Effector memory CD4-positive, alpha-beta T cell (primary cell): ENCODE measurements around the gene GIMAP2.

Experiments
- DNase-seq, 3 donors: peaks; one replicate each; pipeline ENCODE4 v3.0.0-alpha.2; 2020
- H3K27ac ChIP-seq: 2 replicates; pipeline ENCODE4 v1.7.0; 2013; ENCODE audit warnings: mild to moderate bottlenecking, low read length, moderate library complexity; ENCODE audit not compliant: insufficient read depth, poor library complexity, severe bottlenecking
- H3K27me3 ChIP-seq: replicated peaks from 2 replicates; pipeline ENCODE4 v1.7.0; 2013; ENCODE audit warnings: mild to moderate bottlenecking, low read length; ENCODE audit not compliant: insufficient read depth, control insufficient read depth, poor library complexity, severe bottlenecking
- H3K36me3 ChIP-seq: 2 replicates; pipeline ENCODE4 v1.7.0; 2013; ENCODE audit warnings: mild to moderate bottlenecking, low read length, moderate library complexity; ENCODE audit not compliant: control insufficient read depth, insufficient read depth
- H3K4me1 ChIP-seq: 2 replicates; pipeline ENCODE4 v1.7.0; 2013; ENCODE audit warnings: low read length, mild to moderate bottlenecking; ENCODE audit not compliant: control insufficient read depth, insufficient read depth, poor library complexity, severe bottlenecking
- H3K4me3 ChIP-seq: 2 replicates; pipeline ENCODE4 v1.7.0; 2013; ENCODE audit warnings: low read length, low read depth, mild to moderate bottlenecking; ENCODE audit not compliant: insufficient read depth, poor library complexity, severe bottlenecking
- H3K9me3 ChIP-seq: 2 replicates; pipeline ENCODE4 v1.7.0; 2013; ENCODE audit warnings: mild to moderate bottlenecking, low read length, moderate library complexity; ENCODE audit not compliant: control insufficient read depth

Gene GIMAP2

DNA sequence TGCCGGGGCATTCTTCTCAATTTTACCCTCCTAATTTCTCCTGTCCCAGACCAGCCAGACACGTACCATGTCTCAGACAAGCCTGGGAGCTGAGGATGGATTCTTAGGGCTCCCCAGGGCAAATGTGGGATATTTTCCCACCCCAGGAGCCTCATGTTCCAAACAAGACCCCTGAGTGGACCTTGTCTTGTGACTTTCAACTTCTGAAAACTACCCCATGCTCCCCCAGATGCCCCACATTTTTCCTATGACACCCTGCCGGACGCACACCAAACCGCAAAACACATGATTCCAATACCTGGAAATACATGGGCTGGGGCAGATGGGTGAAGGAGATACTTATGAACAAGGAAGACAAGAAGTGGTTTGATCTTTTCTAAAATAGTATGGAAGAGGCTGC, 52.6 kb downstream of the GIMAP2 start:
- Histone ChIP-seq H3K36me3 (peaks cover 36% of the 10 kb centered on the region), H3K4me3 (peak overlapping the region; percentile 86), H3K27ac (peak overlapping the region; percentile 85), H3K9me3 (no peaks in the 10 kb centered on the region), H3K4me1 (peaks cover 56% of the 10 kb centered on the region), H3K27me3 (no peaks in the 10 kb centered on the region)
- DNase-seq, result peak in 1 of 3 donors; percentile 30

- Histone ChIP-seq H3K9me3 (no peaks in the 10 kb centered on the region), H3K4me1 (peaks cover 54% of the 10 kb centered on the region), H3K4me3 (peak overlapping the region; percentile 86), H3K27me3 (no peaks in the 10 kb centered on the region), H3K27ac (peak overlapping the region; percentile 85), H3K36me3 (peaks cover 41% of the 10 kb centered on the region)
- no peak for DNase-seq
These were observed 53.1 kb downstream of the GIMAP2 start for GRCh38 chr7:150738591-150739001.

DNA sequence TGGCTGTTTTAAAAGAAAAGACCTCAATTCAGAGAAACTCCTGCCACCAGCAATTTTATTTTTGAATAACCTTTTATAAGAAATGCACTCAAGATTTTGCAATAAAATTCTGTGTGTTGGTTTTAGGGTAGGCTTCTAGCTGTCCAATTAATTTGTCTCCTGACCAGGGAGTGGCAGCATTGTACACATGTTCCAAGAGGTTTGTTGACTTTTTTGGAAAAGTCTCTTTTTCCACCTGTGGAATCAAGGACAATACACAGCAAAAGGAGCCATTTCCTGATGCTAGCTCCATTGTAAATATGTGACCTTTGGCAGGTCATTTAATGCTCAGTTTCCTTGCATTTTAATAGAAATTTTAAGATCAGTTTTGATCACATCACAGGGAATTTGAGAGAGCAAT, 53.5 kb downstream of the GIMAP2 start:
- Histone ChIP-seq H3K36me3 (peaks cover 46% of the 10 kb centered on the region), H3K9me3 (no peaks in the 10 kb centered on the region), H3K27ac (peak overlapping the region; percentile 85), H3K4me1 (peaks cover 53% of the 10 kb centered on the region), H3K4me3 (peak overlapping the region; percentile 86), H3K27me3 (no peaks in the 10 kb centered on the region)
- no peak for DNase-seq

DNA sequence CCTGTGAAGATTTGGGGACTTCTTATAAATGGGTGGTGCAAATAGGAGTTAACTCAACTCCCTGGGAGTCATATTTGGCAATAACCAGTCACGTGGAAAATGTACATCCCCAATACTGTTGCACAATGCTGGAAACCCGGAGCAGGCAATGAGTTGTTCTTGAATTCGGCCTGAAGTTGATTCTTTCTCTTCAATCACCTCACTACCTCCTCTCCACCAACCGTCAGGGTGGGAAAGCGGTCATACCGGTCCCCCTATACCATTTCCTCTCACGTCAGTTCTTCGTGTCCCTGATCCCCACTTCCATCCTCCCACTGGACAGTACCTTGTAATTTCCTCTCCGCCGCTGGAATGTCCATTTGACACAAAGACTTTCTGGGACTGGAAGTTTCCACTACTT, 54.5 kb downstream of the GIMAP2 start:
- no peak for DNase-seq
- Histone ChIP-seq H3K27ac (peak overlapping the region; percentile 85), H3K4me3 (peak overlapping the region; percentile 86), H3K4me1 (peaks cover 53% of the 10 kb centered on the region), H3K36me3 (peaks cover 50% of the 10 kb centered on the region), H3K9me3 (no peaks in the 10 kb centered on the region), H3K27me3 (no peaks in the 10 kb centered on the region)

- Histone ChIP-seq H3K4me1 (peaks cover 56% of the 10 kb centered on the region), H3K36me3 (peaks cover 52% of the 10 kb centered on the region), H3K9me3 (no peaks in the 10 kb centered on the region), H3K4me3 (peak overlapping the region; percentile 86), H3K27me3 (no peaks in the 10 kb centered on the region), H3K27ac (peak overlapping the region; percentile 85)
- no peak for DNase-seq
These were observed 56.9 kb downstream of the GIMAP2 start for GRCh38 chr7:150742286-150742968.
